GM12873 (cell line): ENCODE data around the gene MTSS2.

Experiments
- CTCF ChIP-seq: IDR thresholded peaks from 2 replicates; pipeline ENCODE4 v1.5.1; 2012; ENCODE audit warnings: low read depth, mild to moderate bottlenecking, moderate library complexity, low read length, control low read depth; ENCODE audit not compliant: insufficient read depth; ENCODE audit errors: missing control alignments

MTSS2 gene

GRCh38 chr16:70696355-70696754 is 10.5 kb upstream of the MTSS2 start:
- TF ChIP-seq CTCF, result no peak

- TF ChIP-seq CTCF, result no peak
Observed at GRCh38 chr16:70695331-70696070, 9.6 kb upstream of the MTSS2 start.

- TF ChIP-seq CTCF, result no peak
Observed at GRCh38 chr16:70694868-70695218, 9.0 kb upstream of the MTSS2 start.

GRCh38 chr16:70694088-70694867 is 8.4 kb upstream of the MTSS2 start:
- TF ChIP-seq CTCF, result no peak

GRCh38 chr16:70692873-70693671 is 7.2 kb upstream of the MTSS2 start:
- no peak for TF ChIP-seq CTCF

GRCh38 chr16:70692130-70692872 is 6.4 kb upstream of the MTSS2 start:
- no peak for TF ChIP-seq CTCF
